CD4-positive, alpha-beta memory T cell (primary cell): ENCODE measurements around the gene MOSPD2. TPM values are rescaled to one million over a fixed set of nuclear protein-coding genes. Genes with fewer than 3 reads are reported as not detected.

Experiments used
- CTCF ChIA-PET: fragments of 350-600 bp; sonication (Branson Sonifier 250); formaldehyde crosslinking; loops from one replicate; lab custom pipeline; 2021; ENCODE audit warnings: inconsistent platforms; ENCODE audit not compliant: partially characterized antibody; lab: Charles Lee
- POLR2A ChIA-PET: fragments of 350-600 bp; sonication (Branson Sonifier 250); formaldehyde crosslinking; loops from one replicate; lab custom pipeline; 2021; ENCODE audit not compliant: partially characterized antibody; lab: Charles Lee
- DNase-seq, 5 donors: peaks; one replicate each; pipeline versions ENCODE4 v3.0.0 to v3.0.0-alpha.2; 2020 to 2022; ENCODE audit warnings: mixed read lengths in 1 of 5
- H3K27ac ChIP-seq: one replicate; pipeline ENCODE4 v1.7.0; 2013; ENCODE audit warnings: low read depth, low read length
- H3K27me3 ChIP-seq: 2 replicates; pipeline ENCODE4 v1.7.0; 2013; ENCODE audit warnings: mild to moderate bottlenecking, low read length, moderate library complexity; ENCODE audit not compliant: insufficient read depth
- H3K36me3 ChIP-seq: 2 replicates; pipeline ENCODE4 v1.7.0; 2013; ENCODE audit warnings: mild to moderate bottlenecking, low read length, moderate library complexity; ENCODE audit not compliant: insufficient read depth
- H3K4me1 ChIP-seq: 2 replicates; pipeline ENCODE4 v1.7.0; 2013; ENCODE audit warnings: mild to moderate bottlenecking, low read length, moderate library complexity; ENCODE audit not compliant: insufficient read depth
- H3K4me3 ChIP-seq, 2 donors: one replicate each; pipeline ENCODE4 v1.7.0; 2013; ENCODE audit warnings: low read length in 2 of 2, mild to moderate bottlenecking in 1 of 2
- H3K9me3 ChIP-seq, 2 donors: one replicate each; pipeline ENCODE4 v1.7.0; 2013; ENCODE audit warnings: low read length in 2 of 2, control low read depth in 1 of 2; ENCODE audit not compliant: control insufficient read depth in 1 of 2
- H3K27ac Mint-ChIP-seq, 7 donors: one replicate each; pipeline ENCODE4 v1.8.0; 2020 to 2021; ENCODE audit warnings: mixed read lengths in 7 of 7, mild to moderate bottlenecking in 6 of 7, inconsistent platforms in 3 of 7, moderate library complexity in 3 of 7
- H3K27me3 Mint-ChIP-seq, 2 donors: one replicate each; pipeline ENCODE4 v1.8.0; 2020 to 2021; ENCODE audit warnings: mixed read lengths in 2 of 2
- H3K36me3 Mint-ChIP-seq, 2 donors: one replicate each; pipeline ENCODE4 v1.8.0; 2020 to 2021; ENCODE audit warnings: mixed read lengths in 2 of 2, inconsistent platforms in 1 of 2, mild to moderate bottlenecking in 1 of 2
- H3K4me1 Mint-ChIP-seq, 4 donors: one replicate each; pipeline ENCODE4 v1.8.0; 2020 to 2021; ENCODE audit warnings: mixed read lengths in 4 of 4, mild to moderate bottlenecking in 1 of 4
- H3K4me3 Mint-ChIP-seq, 8 donors: one replicate each; pipeline ENCODE4 v1.8.0; 2020 to 2021; ENCODE audit warnings: mixed read lengths in 8 of 8, mild to moderate bottlenecking in 7 of 8, moderate library complexity in 6 of 8, inconsistent platforms in 3 of 8
- H3K9me3 Mint-ChIP-seq, 8 donors: one replicate each; pipeline ENCODE4 v1.8.0; 2020 to 2021; ENCODE audit warnings: mixed read lengths in 8 of 8, mild to moderate bottlenecking in 5 of 8, inconsistent platforms in 3 of 8, moderate library complexity in 1 of 8
- intact Hi-C: fragments of 100-400 bp; cut with micrococcal nuclease; formaldehyde crosslinking; loops from one replicate; pipeline ENCODE4 v1.15.1; 2023
- polyA plus RNA-seq, 2 donors: library from polyadenylated mRNA; unstranded; fragments of 300-500 nt; fragmentation: Illumina TruSeq; gene quantifications; one replicate each; pipeline ENCODE4 v1.2.3, GENCODE V29; 2021
- total RNA-seq, 2 experiments: library from RNA; stranded (reverse); gene quantifications; one replicate each; pipeline ENCODE4 v1.2.3, GENCODE V29; 2021

The MOSPD2 gene
- total and polyA plus RNA-seq, 4 experiments from 2014 or later: 7.4 to 15.2 (median 12.5) TPM

DNA sequence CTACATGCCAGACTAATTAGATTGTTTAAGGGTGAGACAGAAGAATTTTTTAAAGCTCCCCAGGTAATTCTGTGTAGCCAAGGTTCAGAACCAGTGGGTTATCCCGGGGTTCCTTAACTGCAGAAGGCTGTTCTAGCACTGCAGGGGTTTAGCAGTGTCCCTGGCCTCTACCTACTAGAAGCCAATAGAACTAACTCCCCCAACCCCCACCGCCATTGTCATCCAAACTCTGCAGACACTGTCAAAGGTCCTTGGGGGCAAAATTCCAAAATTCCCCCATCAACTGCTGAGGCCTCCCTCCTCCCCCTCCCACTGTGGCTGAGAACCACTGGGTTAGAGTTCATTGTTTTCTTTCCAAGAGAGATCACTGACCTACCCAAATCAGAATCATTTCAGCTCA is 66.4 kb downstream of the MOSPD2 start:
- Histone ChIP-seq H3K4me1 (no peaks in the 10 kb centered on the region), H3K27me3 (no peaks in the 10 kb centered on the region), H3K9me3 (no peaks in the 10 kb centered on the region), H3K36me3 (no peaks in the 10 kb centered on the region), H3K27ac (no peak overlapping the region), H3K4me3 (no peak overlapping the region)
- Mint-ChIP-seq H3K36me3 (no peaks in the 10 kb centered on the region), H3K27me3 (peaks cover 0 to 1% of the 10 kb centered on the region in 2 donors), H3K27ac (no peak overlapping the region), H3K4me3 (no peak overlapping the region), H3K9me3 (no peaks in the 10 kb centered on the region), H3K4me1 (no peaks in the 10 kb centered on the region)
- no peak for DNase-seq
- POLR2A ChIA-PET: no interaction called here
- CTCF ChIA-PET: no interaction called here
- intact Hi-C loops: no loop called here

DNA sequence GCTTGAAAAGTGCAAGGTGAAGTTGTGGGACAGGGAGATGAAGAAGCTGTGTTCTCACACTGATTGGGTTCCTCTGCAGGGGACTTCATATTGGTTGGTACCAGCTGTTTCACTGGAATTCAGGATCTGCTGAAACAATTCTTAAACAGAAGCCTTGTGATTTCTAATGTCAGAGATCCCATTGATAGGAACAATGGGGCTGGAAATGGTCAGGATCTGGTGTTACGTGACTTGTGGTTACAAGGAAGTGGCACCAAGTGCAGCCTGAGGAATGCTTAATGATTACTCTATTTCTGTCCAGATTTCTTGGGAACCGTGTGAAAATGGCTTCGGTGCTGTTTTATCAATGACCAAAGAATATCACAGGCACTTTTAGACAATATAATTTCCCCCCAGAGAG is 68.1 kb downstream of the MOSPD2 start:
- no peak for DNase-seq
- H3K27ac ChIP-seq: no peak overlapping the region
- Mint-ChIP-seq H3K4me1 (no peaks in the 10 kb centered on the region), H3K4me3 (no peak overlapping the region), H3K36me3 (no peaks in the 10 kb centered on the region), H3K9me3 (no peaks in the 10 kb centered on the region), H3K27me3 (peaks cover 0 to 1% of the 10 kb centered on the region in 2 donors), H3K27ac (no peak overlapping the region)
- no peaks in the 10 kb centered on the region for H3K9me3 ChIP-seq
- H3K4me3 ChIP-seq: no peak overlapping the region
- POLR2A ChIA-PET: no interaction called here
- H3K36me3 ChIP-seq: no peaks in the 10 kb centered on the region
- intact Hi-C loops: no loop called here
- H3K27me3 ChIP-seq: no peaks in the 10 kb centered on the region
- CTCF ChIA-PET: no interaction called here
- H3K4me1 ChIP-seq: no peaks in the 10 kb centered on the region

DNA sequence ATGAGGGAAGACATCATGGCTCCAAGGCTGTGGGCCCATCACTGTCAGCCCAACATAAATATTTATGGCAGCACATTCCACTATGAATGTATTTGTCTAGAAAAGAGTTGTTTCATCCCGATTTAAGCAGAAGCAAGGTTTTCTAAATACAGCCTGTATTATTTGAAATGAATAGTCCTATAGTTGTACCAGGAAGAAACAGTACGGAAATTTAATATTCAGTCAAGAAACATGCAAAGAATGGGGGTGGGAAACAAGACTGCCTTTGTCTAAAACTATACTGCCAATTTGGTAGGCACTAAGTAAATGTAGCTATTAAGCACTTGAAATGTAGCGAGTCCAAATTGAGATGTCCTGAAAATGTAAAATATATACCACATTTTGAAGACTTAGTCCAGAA is 69.1 kb downstream of the MOSPD2 start:
- Histone ChIP-seq H3K4me3 (no peak overlapping the region), H3K36me3 (no peaks in the 10 kb centered on the region), H3K27ac (no peak overlapping the region), H3K4me1 (no peaks in the 10 kb centered on the region), H3K27me3 (no peaks in the 10 kb centered on the region), H3K9me3 (no peaks in the 10 kb centered on the region)
- H3K4me3 Mint-ChIP-seq: no peak overlapping the region
- no peaks in the 10 kb centered on the region for H3K4me1 Mint-ChIP-seq
- ChIA-PET POLR2A (no interaction called here), CTCF (no interaction called here)
- H3K27me3 Mint-ChIP-seq: no peaks in the 10 kb centered on the region
- no peaks in the 10 kb centered on the region for H3K36me3 Mint-ChIP-seq
- H3K9me3 Mint-ChIP-seq: no peaks in the 10 kb centered on the region
- H3K27ac Mint-ChIP-seq: no peak overlapping the region
- intact Hi-C loops: no loop called here
- no peak for DNase-seq

DNA sequence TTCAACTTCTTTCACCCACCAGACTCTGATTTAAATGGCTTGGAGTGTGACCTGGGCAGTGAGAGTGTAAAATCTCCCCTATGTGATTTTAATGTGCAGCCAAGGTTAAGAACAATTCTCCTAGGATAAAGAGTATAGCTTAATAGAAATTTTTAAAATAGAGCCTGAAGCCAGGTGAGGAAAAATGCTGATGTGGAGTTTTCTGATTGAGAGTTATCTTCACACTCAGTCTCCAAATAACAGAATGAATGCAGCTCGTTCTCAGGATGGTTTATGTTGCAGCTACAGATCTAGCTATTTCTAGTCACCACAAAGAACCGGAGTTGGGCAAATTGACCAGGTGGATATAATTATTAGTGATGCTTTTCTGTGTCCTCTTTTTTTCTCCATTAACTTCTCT is 70.7 kb downstream of the MOSPD2 start:
- no peak overlapping the region for H3K4me3 ChIP-seq
- Mint-ChIP-seq H3K36me3 (no peaks in the 10 kb centered on the region), H3K27ac (no peak overlapping the region), H3K4me1 (no peaks in the 10 kb centered on the region), H3K9me3 (no peaks in the 10 kb centered on the region), H3K4me3 (no peak overlapping the region), H3K27me3 (no peaks in the 10 kb centered on the region)
- H3K27ac ChIP-seq: no peak overlapping the region
- no peaks in the 10 kb centered on the region for H3K36me3 ChIP-seq
- CTCF ChIA-PET: no interaction called here
- no peaks in the 10 kb centered on the region for H3K27me3 ChIP-seq
- no peaks in the 10 kb centered on the region for H3K9me3 ChIP-seq
- POLR2A ChIA-PET: no interaction called here
- DNase-seq: no peak
- intact Hi-C loops: no loop called here
- no peaks in the 10 kb centered on the region for H3K4me1 ChIP-seq

DNA sequence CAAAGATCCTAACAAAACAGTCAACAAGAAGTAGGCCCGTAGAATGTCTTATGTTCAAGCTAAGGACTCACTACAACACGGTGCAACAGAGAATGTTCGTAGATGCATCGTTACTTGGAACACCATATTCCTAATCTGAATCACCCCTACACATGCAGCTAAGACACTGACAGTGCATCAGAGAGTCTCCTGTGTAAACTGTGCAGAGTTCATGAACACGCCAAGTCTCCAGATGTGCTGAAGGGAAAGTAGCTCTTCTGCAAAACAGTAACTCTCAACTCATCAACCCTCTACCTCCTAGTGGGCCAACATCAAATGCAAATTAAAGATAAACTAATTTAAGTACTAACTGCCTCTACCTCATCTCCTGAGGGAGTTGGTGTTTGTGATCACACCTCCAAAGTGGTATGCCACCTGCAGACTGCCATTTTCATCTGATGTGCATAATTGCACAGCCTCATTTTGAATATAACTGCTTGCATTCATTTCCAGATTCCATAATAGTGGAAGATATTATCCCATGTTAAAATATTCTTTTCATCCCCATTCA is 73.5 kb downstream of the MOSPD2 start:
- no peak overlapping the region for H3K4me3 ChIP-seq
- intact Hi-C loops: no loop called here
- H3K4me1 ChIP-seq: no peaks in the 10 kb centered on the region
- H3K36me3 ChIP-seq: no peaks in the 10 kb centered on the region
- Mint-ChIP-seq H3K9me3 (no peaks in the 10 kb centered on the region), H3K4me3 (no peak overlapping the region), H3K36me3 (no peaks in the 10 kb centered on the region), H3K4me1 (no peaks in the 10 kb centered on the region), H3K27ac (no peak overlapping the region), H3K27me3 (peaks cover 0 to 7% of the 10 kb centered on the region in 2 donors)
- no peaks in the 10 kb centered on the region for H3K27me3 ChIP-seq
- no peak overlapping the region for H3K27ac ChIP-seq
- no peaks in the 10 kb centered on the region for H3K9me3 ChIP-seq
- DNase-seq: no peak
- CTCF ChIA-PET: no interaction called here
- POLR2A ChIA-PET: no interaction called here

DNA sequence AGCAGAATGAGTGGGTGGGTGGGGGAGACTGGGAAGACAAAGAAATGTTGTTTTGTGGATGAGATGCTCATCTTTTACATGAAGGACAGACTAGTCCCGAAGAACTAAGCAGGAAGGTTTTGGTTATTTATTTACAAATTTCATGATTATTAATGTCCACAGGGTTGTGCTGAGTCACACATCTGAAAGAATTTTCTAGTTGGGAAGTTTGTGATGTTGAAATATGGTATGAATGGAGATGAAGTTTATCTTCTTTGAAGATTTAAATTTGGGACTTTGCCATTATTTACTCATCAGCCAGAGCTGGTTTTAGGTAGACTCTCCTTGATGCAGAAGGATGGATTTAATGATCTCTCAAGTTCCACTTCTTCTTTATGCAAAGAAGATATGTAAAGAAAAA is 75.5 kb downstream of the MOSPD2 start:
- intact Hi-C loops: no loop called here
- H3K27me3 ChIP-seq: no peaks in the 10 kb centered on the region
- POLR2A ChIA-PET: no interaction called here
- Mint-ChIP-seq H3K36me3 (no peaks in the 10 kb centered on the region), H3K27me3 (peaks cover 0 to 7% of the 10 kb centered on the region in 2 donors), H3K27ac (no peak overlapping the region), H3K9me3 (peaks cover 0 to 2% (median 0%) of the 10 kb centered on the region in 8 donors), H3K4me1 (no peaks in the 10 kb centered on the region), H3K4me3 (no peak overlapping the region)
- H3K36me3 ChIP-seq: no peaks in the 10 kb centered on the region
- no peaks in the 10 kb centered on the region for H3K4me1 ChIP-seq
- no peaks in the 10 kb centered on the region for H3K9me3 ChIP-seq
- H3K27ac ChIP-seq: no peak overlapping the region
- H3K4me3 ChIP-seq: no peak overlapping the region
- CTCF ChIA-PET: no interaction called here
- DNase-seq: no peak

DNA sequence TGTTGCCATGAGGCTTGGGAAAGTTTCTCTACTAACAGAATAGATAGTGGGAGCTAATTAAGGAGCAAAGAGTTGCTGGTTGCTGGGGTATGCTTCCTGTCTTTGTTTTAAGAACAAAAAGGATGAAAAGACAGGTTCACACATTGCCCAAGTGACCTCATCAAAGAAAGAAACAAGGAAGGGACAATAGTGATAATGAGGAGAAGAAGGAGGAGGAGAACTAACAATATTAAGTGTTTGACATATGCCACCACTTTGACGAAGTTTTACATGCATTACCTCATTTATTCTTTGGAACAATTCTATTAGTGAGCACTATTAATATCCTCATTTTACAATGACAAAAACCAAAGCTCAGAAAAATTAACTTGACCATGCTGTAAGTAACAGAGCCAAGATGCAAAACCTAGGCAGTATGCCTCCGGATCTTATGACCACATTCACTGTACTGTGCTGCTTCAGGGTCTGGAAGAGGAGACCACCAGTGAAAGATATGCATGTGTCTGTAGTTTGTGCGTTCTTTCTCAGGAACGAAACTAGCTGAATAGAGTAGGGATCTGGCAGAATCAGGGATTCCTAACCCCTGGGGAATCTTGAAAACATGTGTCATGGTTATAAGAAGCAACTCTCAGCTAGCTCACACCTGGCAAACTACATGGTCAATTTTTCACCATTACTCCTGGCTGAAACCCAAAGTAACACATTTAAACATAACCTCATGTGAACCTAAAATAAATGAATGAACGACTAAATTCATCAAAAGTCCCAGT is 83.8 kb downstream of the MOSPD2 start:
- Histone ChIP-seq H3K4me1 (no peaks in the 10 kb centered on the region), H3K9me3 (no peaks in the 10 kb centered on the region), H3K36me3 (no peaks in the 10 kb centered on the region), H3K4me3 (no peak overlapping the region), H3K27me3 (no peaks in the 10 kb centered on the region), H3K27ac (no peak overlapping the region)
- Mint-ChIP-seq H3K27ac (no peak overlapping the region), H3K9me3 (peaks cover 0 to 12% (median 4%) of the 10 kb centered on the region in 8 donors), H3K27me3 (no peaks in the 10 kb centered on the region), H3K4me3 (no peak overlapping the region), H3K4me1 (no peaks in the 10 kb centered on the region), H3K36me3 (no peaks in the 10 kb centered on the region)
- CTCF ChIA-PET: no interaction called here
- POLR2A ChIA-PET: no interaction called here
- DNase-seq: no peak
- intact Hi-C loops: no loop called here
